Transverse colon (tissue), 4 donors: ENCODE data around the gene ZNF503. TPM values are rescaled to one million over a fixed set of nuclear protein-coding genes. Genes with fewer than 3 reads are reported as not detected.

Experiments used
- DNase-seq: peaks from one replicate; pipeline ENCODE4 v3.0.0-alpha.2; 2019
- H3K27ac ChIP-seq, 4 donors: fragments of 200-600 bp; sonication (generic); 2 replicates each; pipeline ENCODE4 v1.5.1; 2016 to 2018; ENCODE audit warnings: inconsistent platforms in 4 of 4
- H3K27me3 ChIP-seq: fragments of 200-600 bp; sonication (generic); 2 replicates; pipeline ENCODE4 v1.5.1; 2017; ENCODE audit warnings: inconsistent platforms
- H3K36me3 ChIP-seq, 4 donors: fragments of 200-600 bp; sonication (generic); 2 replicates each; pipeline ENCODE4 v1.5.1; 2017 to 2019; ENCODE audit warnings: inconsistent platforms in 4 of 4
- H3K4me1 ChIP-seq, 4 donors: fragments of 200-600 bp; sonication (generic); 2 replicates each; pipeline ENCODE4 v1.5.1; 2017 to 2020; ENCODE audit warnings: inconsistent platforms in 4 of 4
- H3K4me3 ChIP-seq, 4 donors: fragments of 200-600 bp; sonication (generic); 1 replicate in 1 of 4; 2 replicates in 3 of 4; pipeline versions ENCODE4 v1.5.1 to v1.6.1; 2017 to 2019; ENCODE audit warnings: inconsistent platforms in 4 of 4
- H3K9me3 ChIP-seq, 2 donors: fragments of 200-600 bp; sonication (generic); 2 replicates each; pipeline ENCODE4 v1.5.1; 2017 to 2019; ENCODE audit warnings: inconsistent platforms in 2 of 2
- EP300 ChIP-seq: sonication (generic); formaldehyde crosslinking; IDR thresholded peaks from one replicate; pipeline ENCODE4 v1.6.1; 2017; ENCODE audit warnings: antibody characterized with exemption, low read depth
- POLR2A ChIP-seq: fragments of 450-650 bp; IDR thresholded peaks from one replicate; pipeline ENCODE4 v1.6.1; 2016; ENCODE audit warnings: antibody characterized with exemption, mild to moderate bottlenecking, moderate library complexity
- POLR2AphosphoS5 ChIP-seq, 3 donors: sonication (generic); formaldehyde crosslinking; IDR thresholded peaks; one replicate each; pipeline ENCODE4 v1.6.1; 2016; ENCODE audit warnings: antibody characterized with exemption in 3 of 3
- WGBS, 2 donors: methylation state at CpG; one replicate each; pipeline ENCODE4 v1.1.5; 2018; ENCODE audit warnings: low coverage in 1 of 2; 5-methylcytosine and 5-hydroxymethylcytosine counted together
- in situ Hi-C, 4 donors: fragments of 200-750 bp; cut with MboI; loops; one replicate each; pipeline versions ENCODE4 v1.15.0 to v1.15.1; 2017; ENCODE audit warnings: low sequenced_read_pairs in 3 of 4, low pct_ligation_motif_present in 1 of 4, low pct_unique_long_range_greater_than_20kb in 1 of 4
- intact Hi-C: fragments of 100-400 bp; cut with DNase I; formaldehyde crosslinking; loops from one replicate; pipeline ENCODE4 v1.15.1; 2023; ENCODE audit warnings: low total_unique reads
- total RNA-seq, 4 donors: library from RNA; depleted of rRNA; stranded (reverse); fragments of >200 nt; gene quantifications; one replicate each; pipeline ENCODE4 v1.1.0, GENCODE V29; 2016
- TF ChIP-seq, protein P1 (sequence below), 5 experiments: fragments of 200-600 bp in 3 of 5; fragments of 450-650 bp in 2 of 5; sonication (generic) in 3 of 5; IDR thresholded peaks; 1 replicate in 2 of 5; 2 replicates in 3 of 5; pipeline ENCODE4 v1.5.1; 2016 to 2017; ENCODE audit warnings: antibody characterized with exemption in 5 of 5, inconsistent platforms in 3 of 5, mild to moderate bottlenecking in 2 of 5, moderate library complexity in 1 of 5

Gene ZNF503
- total RNA-seq, 4 donors from 2014 or later: 3.0 to 17.9 (median 7.2) TPM

- Histone ChIP-seq H3K9me3 (no peaks in the 10 kb centered on the region), H3K27me3 (no peaks in the 10 kb centered on the region), H3K36me3 (no peaks in the 10 kb centered on the region), H3K4me3 (no peak overlapping the region), H3K4me1 (peaks cover 0 to 8% (median 3%) of the 10 kb centered on the region in 4 donors), H3K27ac (no peak overlapping the region)
- WGBS, 2 donors: 70 to 90% methylated on average over 2 to 4 of the region's 4 CpGs
- in situ Hi-C loops: no loop called here
- TF ChIP-seq POLR2AphosphoS5 (IDR thresholded peaks at IDR 0.05): no peak
- TF ChIP-seq, protein P1, sequence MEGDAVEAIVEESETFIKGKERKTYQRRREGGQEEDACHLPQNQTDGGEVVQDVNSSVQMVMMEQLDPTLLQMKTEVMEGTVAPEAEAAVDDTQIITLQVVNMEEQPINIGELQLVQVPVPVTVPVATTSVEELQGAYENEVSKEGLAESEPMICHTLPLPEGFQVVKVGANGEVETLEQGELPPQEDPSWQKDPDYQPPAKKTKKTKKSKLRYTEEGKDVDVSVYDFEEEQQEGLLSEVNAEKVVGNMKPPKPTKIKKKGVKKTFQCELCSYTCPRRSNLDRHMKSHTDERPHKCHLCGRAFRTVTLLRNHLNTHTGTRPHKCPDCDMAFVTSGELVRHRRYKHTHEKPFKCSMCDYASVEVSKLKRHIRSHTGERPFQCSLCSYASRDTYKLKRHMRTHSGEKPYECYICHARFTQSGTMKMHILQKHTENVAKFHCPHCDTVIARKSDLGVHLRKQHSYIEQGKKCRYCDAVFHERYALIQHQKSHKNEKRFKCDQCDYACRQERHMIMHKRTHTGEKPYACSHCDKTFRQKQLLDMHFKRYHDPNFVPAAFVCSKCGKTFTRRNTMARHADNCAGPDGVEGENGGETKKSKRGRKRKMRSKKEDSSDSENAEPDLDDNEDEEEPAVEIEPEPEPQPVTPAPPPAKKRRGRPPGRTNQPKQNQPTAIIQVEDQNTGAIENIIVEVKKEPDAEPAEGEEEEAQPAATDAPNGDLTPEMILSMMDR (IDR thresholded peaks at IDR 0.05): no peak
- no peak for TF ChIP-seq POLR2A
- TF ChIP-seq EP300: no peak
- intact Hi-C loops: no loop called here
- DNase-seq: no peak
Observed at GRCh38 chr10:75439811-75440210, 38.2 kb upstream of the ZNF503 start.

DNA sequence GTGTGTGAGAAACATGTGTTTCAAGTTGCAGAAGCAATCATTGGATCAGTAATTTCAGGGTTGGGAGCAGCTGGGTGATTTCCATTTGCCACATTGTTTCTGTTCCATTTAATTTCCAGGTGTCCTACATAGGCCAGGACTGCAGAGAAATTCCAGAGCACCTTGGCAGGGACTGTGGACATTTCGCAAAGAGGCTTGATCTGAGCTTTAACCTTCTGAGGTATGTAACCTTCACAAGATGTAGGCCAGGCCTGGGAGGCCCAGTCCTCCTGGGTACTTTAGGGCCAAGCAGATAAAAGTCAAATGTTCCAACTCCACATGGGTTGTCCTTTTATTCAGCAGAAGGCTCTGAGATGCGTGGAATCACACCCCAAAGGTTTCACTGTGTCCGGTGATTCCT lies 36.7 kb upstream of the ZNF503 start:
- peaks cover 0 to 8% (median 3%) of the 10 kb centered on the region in 4 donors for H3K4me1 ChIP-seq
- no peaks in the 10 kb centered on the region for H3K27me3 ChIP-seq
- no peak overlapping the region for H3K4me3 ChIP-seq
- TF ChIP-seq, protein P1 (IDR thresholded peaks at IDR 0.05): no peak
- TF ChIP-seq POLR2A: no peak
- no peak for TF ChIP-seq EP300
- no peak for TF ChIP-seq POLR2AphosphoS5 (IDR thresholded peaks at IDR 0.05)
- no peak for DNase-seq
- no peak overlapping the region for H3K27ac ChIP-seq
- WGBS, 2 donors: 72% methylated on average over 3 of the region's 3 CpGs; no CpG with 5 or more reads in 1 of the 2 donors
- in situ Hi-C loops: no loop called here
- H3K9me3 ChIP-seq: no peaks in the 10 kb centered on the region
- intact Hi-C loops: no loop called here
- H3K36me3 ChIP-seq: no peaks in the 10 kb centered on the region

DNA sequence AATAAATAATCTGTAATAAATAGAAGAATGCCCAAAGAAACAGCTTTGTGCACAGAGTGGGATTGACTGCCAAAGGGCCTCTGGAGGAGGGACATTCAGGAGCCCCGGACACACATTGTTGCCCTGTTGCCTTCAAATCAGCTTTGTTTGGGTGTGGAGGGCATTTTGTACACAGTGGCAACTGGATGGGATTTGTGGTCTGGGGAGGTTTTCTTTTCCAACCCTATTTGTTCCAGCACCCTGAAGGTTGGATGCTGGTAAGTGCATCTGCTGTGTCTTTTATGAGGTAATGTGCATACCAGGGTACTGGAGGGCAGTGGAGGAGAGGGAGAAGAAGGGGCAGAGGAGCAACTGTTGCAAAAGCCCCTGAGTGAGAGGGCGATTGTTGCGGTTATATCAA lies 36.1 kb upstream of the ZNF503 start:
- in situ Hi-C loops: no loop called here
- H3K4me3 ChIP-seq: no peak overlapping the region
- intact Hi-C loops: no loop called here
- 92% methylated on average over 3 of the region's 3 CpGs; no CpG with 5 or more reads in 1 of the 2 donors for WGBS, 2 donors
- H3K27ac ChIP-seq: no peak overlapping the region
- no peaks in the 10 kb centered on the region for H3K36me3 ChIP-seq
- peaks cover 0 to 8% (median 3%) of the 10 kb centered on the region in 4 donors for H3K4me1 ChIP-seq
- DNase-seq: no peak
- H3K27me3 ChIP-seq: no peaks in the 10 kb centered on the region
- TF ChIP-seq EP300 (no peak), POLR2AphosphoS5 (IDR thresholded peaks at IDR 0.05) (no peak)
- H3K9me3 ChIP-seq: no peaks in the 10 kb centered on the region

DNA sequence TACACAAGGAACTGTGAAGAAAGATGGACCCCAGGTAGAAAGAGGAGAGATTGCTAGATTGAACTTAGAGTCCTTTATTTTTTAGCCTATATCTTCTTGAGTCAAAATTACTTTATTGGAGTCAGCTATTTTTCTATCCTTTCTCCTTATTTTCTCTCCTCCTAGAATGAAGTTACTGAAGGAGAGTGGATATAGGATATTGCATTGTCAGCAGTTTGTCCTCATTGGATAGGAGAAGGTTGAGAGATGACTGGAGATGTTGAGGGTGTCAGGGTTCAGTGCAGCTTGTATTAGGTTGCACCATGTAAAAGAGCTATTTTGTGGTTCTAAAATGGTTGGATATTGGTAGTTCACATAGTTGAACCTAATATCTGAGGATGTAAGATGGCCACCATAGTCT lies 35.3 kb upstream of the ZNF503 start:
- Histone ChIP-seq H3K4me1 (peaks cover 0 to 10% (median 4%) of the 10 kb centered on the region in 4 donors), H3K27ac (no peak overlapping the region), H3K27me3 (no peaks in the 10 kb centered on the region), H3K9me3 (no peaks in the 10 kb centered on the region), H3K4me3 (no peak overlapping the region), H3K36me3 (no peaks in the 10 kb centered on the region)
- no peak for DNase-seq
- TF ChIP-seq, protein P1 (IDR thresholded peaks at IDR 0.05): no peak
- TF ChIP-seq POLR2AphosphoS5 (IDR thresholded peaks at IDR 0.05): no peak
- in situ Hi-C loops (no loop called here), intact Hi-C loops (no loop called here)

DNA sequence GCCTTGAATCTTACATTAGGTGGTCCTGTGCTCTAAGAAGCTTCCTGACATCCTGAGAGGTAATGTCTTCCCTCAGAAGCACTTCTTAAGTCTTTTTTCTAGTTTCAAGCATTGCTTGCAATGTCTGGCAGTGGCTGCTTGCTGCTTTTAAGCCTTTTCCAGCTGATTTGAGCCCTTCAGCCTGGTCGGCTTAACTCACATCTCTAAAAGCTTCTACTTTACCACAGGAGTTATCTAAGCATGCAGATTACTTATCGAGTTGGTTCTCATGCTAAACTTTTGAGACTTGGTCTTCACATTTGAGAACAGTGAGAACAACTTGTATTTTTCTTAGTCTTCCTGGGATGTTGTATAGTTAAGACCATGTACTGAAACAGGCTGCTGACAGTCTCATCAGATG lies 33.7 kb upstream of the ZNF503 start:
- no peaks in the 10 kb centered on the region for H3K27me3 ChIP-seq
- no peak overlapping the region for H3K27ac ChIP-seq
- H3K9me3 ChIP-seq: no peaks in the 10 kb centered on the region
- in situ Hi-C loops: no loop called here
- intact Hi-C loops: no loop called here
- 68 to 90% methylated on average over 2 of the region's 2 CpGs for WGBS, 2 donors
- peaks cover 3 to 18% (median 9%) of the 10 kb centered on the region in 4 donors for H3K4me1 ChIP-seq
- H3K4me3 ChIP-seq: no peak overlapping the region
- TF ChIP-seq POLR2A: no peak
- TF ChIP-seq, protein P1 (IDR thresholded peaks at IDR 0.05): no peak
- no peak for TF ChIP-seq POLR2AphosphoS5 (IDR thresholded peaks at IDR 0.05)
- no peak for TF ChIP-seq EP300
- no peaks in the 10 kb centered on the region for H3K36me3 ChIP-seq
- DNase-seq: no peak
